Common myeloid progenitor, CD34-positive (primary cell): ENCODE results near the gene RAB9A.
A peak's percentile ranks its signal among the peaks of the same experiment; 100 is the strongest.

Experiments used
- CTCF ChIA-PET: fragments of 350-600 bp; sonication (Branson Sonifier 250); formaldehyde crosslinking; loops from one replicate; lab custom pipeline; 2021; ENCODE audit warnings: antibody characterized with exemption; lab: Charles Lee
- POLR2A ChIA-PET: fragments of 350-600 bp; sonication (Branson Sonifier 250); formaldehyde crosslinking; loops from one replicate; lab custom pipeline; 2021; ENCODE audit warnings: antibody characterized with exemption; lab: Charles Lee
- DNase-seq, 3 donors: peaks; one replicate each; pipeline versions ENCODE4 v3.0.0 to v3.0.0-alpha.2; 2013
- H3K27ac ChIP-seq, 2 experiments: 1 replicate in 1 of 2; 2 replicates in 1 of 2; pipeline ENCODE4 v1.7.0; 2013; ENCODE audit warnings: inconsistent platforms in 2 of 2, low read length in 2 of 2, mild to moderate bottlenecking in 2 of 2, low read depth in 1 of 2, moderate library complexity in 1 of 2; ENCODE audit not compliant: severe bottlenecking in 2 of 2, insufficient read depth in 1 of 2, poor library complexity in 1 of 2
- H3K27me3 ChIP-seq, 5 experiments: replicated peaks in 2 of 5; 1 replicate in 3 of 5; 2 replicates in 2 of 5; pipeline versions ENCODE4 v1.6.1 to v1.7.0; 2013; ENCODE audit warnings: low read length in 4 of 5, mild to moderate bottlenecking in 2 of 5, moderate library complexity in 2 of 5, inconsistent platforms in 1 of 5; ENCODE audit not compliant: insufficient read depth in 5 of 5, control insufficient read depth in 4 of 5
- H3K36me3 ChIP-seq, 4 experiments: 1 replicate in 2 of 4; 2 replicates in 2 of 4; pipeline versions ENCODE4 v1.6.1 to v1.7.0; 2013; ENCODE audit warnings: low read length in 3 of 4, control low read depth in 1 of 4, mild to moderate bottlenecking in 1 of 4; ENCODE audit not compliant: control insufficient read depth in 4 of 4, insufficient read depth in 4 of 4
- H3K4me1 ChIP-seq, 4 experiments: 1 replicate in 3 of 4; 2 replicates in 1 of 4; pipeline versions ENCODE4 v1.6.1 to v1.7.1; 2013; ENCODE audit warnings: low read length in 3 of 4, mild to moderate bottlenecking in 3 of 4, control low read depth in 1 of 4, inconsistent platforms in 1 of 4, moderate library complexity in 1 of 4; ENCODE audit not compliant: control insufficient read depth in 4 of 4, insufficient read depth in 4 of 4; ENCODE audit errors: control extremely low read depth in 1 of 4
- H3K4me3 ChIP-seq, 7 experiments: 1 replicate in 4 of 7; 2 replicates in 3 of 7; pipeline versions ENCODE4 v1.5.1 to v1.7.0; 2013; ENCODE audit warnings: mild to moderate bottlenecking in 7 of 7, low read length in 6 of 7, moderate library complexity in 6 of 7, inconsistent platforms in 2 of 7, low read depth in 2 of 7, control low read depth in 1 of 7; ENCODE audit not compliant: insufficient read depth in 4 of 7, control insufficient read depth in 1 of 7; ENCODE audit errors: extremely low read depth in 1 of 7
- H3K9me3 ChIP-seq, 5 experiments: 1 replicate in 4 of 5; 2 replicates in 1 of 5; pipeline versions ENCODE4 v1.6.1 to v1.7.1; 2013; ENCODE audit warnings: low read length in 4 of 5, mild to moderate bottlenecking in 2 of 5, inconsistent platforms in 1 of 5, low read depth in 1 of 5, moderate library complexity in 1 of 5; ENCODE audit not compliant: control insufficient read depth in 4 of 5, insufficient read depth in 2 of 5; ENCODE audit errors: control extremely low read depth in 1 of 5
- WGBS: methylation state at CpG from one replicate; pipeline ENCODE4 v1.1.5; 2013; ENCODE audit not compliant: insufficient coverage; 5-methylcytosine and 5-hydroxymethylcytosine counted together

RAB9A gene

DNA sequence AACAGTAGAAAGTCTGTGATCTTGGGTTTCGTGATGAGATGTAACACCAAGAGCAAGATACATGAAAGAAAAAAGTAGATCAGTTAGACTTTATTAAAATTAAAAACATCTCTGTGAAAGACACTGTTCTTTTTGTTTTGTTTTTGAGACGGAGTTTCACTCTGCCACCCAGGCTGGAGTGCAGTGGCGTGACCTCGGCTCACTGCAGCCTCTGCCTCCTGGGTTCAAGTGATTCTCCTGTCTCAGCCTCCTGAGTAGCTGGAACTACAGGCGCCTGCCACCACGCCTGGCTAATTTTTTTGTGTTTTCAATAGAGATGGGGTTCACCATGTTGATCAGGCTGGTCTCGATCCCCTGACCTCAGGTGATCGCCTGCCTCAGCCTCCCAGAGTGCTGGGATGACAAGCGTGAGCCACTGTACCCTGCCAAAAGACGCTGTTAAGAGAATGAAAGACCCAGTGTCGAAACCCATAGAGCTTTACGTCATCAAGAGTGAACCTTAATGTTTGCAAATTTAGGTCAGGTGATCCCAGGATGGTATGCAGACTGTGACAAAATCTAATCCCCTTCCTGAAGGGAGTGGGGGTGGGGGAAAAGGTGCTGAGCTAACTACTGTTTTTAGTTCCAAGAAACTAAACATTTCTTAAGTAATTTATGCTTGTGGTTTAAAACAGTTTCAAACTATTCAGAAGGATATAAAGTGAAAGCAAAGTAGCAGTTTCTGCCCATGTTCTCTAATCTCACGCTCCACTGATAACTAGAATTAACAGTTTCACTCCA is 53.7 kb downstream of the RAB9A start:
- Histone ChIP-seq H3K36me3 (peaks cover 0 to 17% (median 12%) of the 10 kb centered on the region in 4 experiments), H3K4me1 (peaks cover 3 to 5% (median 4%) of the 10 kb centered on the region in 4 experiments), H3K27ac (peak overlapping the region; percentile 50 to 78), H3K27me3 (peaks cover 0 to 3% (median 0%) of the 10 kb centered on the region in 5 experiments), H3K9me3 (no peaks in the 10 kb centered on the region), H3K4me3 (peak overlapping the region in 5 of 7 experiments; percentile 15 to 68 (median 36))
- peak; percentile 50 to 79 (median 75) for DNase-seq
- ChIA-PET POLR2A (interaction anchor here (0.6 kb wide), 1 partner anchor 8 kb away, joined by 3 read pairs; the partner anchor contains the start of genes OFD1 and TRAPPC2), CTCF (interaction anchor here (0.9 kb wide), 1 partner anchor 20 kb away, joined by 3 read pairs; no protein-coding TSS in a partner anchor)
- 80% methylated on average over 8 of the region's 13 CpGs for WGBS

GRCh38 chrX:13747836-13748235 is 58.9 kb downstream of the RAB9A start:
- Histone ChIP-seq H3K27me3 (peaks cover 0 to 3% (median 0%) of the 10 kb centered on the region in 5 experiments), H3K4me3 (no peak overlapping the region), H3K36me3 (peaks cover 0 to 35% (median 15%) of the 10 kb centered on the region in 4 experiments), H3K9me3 (no peaks in the 10 kb centered on the region), H3K27ac (no peak overlapping the region), H3K4me1 (peaks cover 0 to 8% (median 2%) of the 10 kb centered on the region in 4 experiments)
- ChIA-PET POLR2A (no interaction called here), CTCF (interaction anchor here (0.8 to 2.4 kb wide), 8 partner anchors 9 to 240 kb away, joined by 3 to 6 read pairs (median 6); no protein-coding TSS in a partner anchor)
- peak; percentile 60 to 77 (median 74) for DNase-seq
- WGBS = 47% methylated on average over 2 of the region's 2 CpGs

- Histone ChIP-seq H3K27ac (no peak overlapping the region), H3K36me3 (peaks cover 2 to 37% (median 15%) of the 10 kb centered on the region in 4 experiments), H3K9me3 (no peaks in the 10 kb centered on the region), H3K4me1 (peaks cover 0 to 4% (median under 1%) of the 10 kb centered on the region in 4 experiments), H3K4me3 (no peak overlapping the region), H3K27me3 (peaks cover 0 to 3% (median 0%) of the 10 kb centered on the region in 5 experiments)
- POLR2A ChIA-PET = no interaction called here
- CTCF ChIA-PET = interaction anchor here (0.8 to 2.4 kb wide), 8 partner anchors 10 to 241 kb away, joined by 3 to 6 read pairs (median 6); partner anchors contain the start of genes OFD1 and TRAPPC2
- DNase-seq = no peak
- 90% methylated on average over 2 of the region's 3 CpGs for WGBS
Measured at GRCh38 chrX:13748486-13748885, 59.6 kb downstream of the RAB9A start.

DNA sequence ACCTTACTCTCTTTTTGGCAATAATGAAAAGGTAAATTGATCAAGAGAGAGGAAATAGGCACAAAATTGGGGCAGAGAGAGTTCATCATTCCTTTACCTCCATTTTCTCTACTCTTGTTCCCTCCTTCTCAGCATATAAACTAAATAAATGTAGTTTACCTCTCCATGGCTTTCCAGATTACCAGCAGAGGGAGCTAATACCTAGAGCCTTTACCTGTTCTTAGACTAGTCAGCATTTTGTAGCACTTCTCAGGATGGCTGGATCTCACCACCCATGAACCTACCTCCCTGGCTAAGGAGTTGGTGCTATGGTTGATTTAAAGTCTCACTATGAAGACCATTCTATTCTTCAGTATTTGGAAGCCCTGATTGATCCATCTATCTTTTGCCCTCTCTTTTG is 61.3 kb downstream of the RAB9A start:
- Histone ChIP-seq H3K27me3 (no peaks in the 10 kb centered on the region), H3K4me3 (no peak overlapping the region), H3K36me3 (peaks cover 4 to 31% (median 14%) of the 10 kb centered on the region in 4 experiments), H3K27ac (no peak overlapping the region), H3K4me1 (peaks cover 0 to 5% (median 2%) of the 10 kb centered on the region in 4 experiments), H3K9me3 (no peaks in the 10 kb centered on the region)
- ChIA-PET POLR2A (no interaction called here), CTCF (interaction anchor here (0.9 to 2.0 kb wide), 8 partner anchors 9 to 282 kb away, joined by 3 to 9 read pairs (median 4); no protein-coding TSS in a partner anchor)
- DNase-seq = peak; percentile 36 to 62 (median 61)

DNA sequence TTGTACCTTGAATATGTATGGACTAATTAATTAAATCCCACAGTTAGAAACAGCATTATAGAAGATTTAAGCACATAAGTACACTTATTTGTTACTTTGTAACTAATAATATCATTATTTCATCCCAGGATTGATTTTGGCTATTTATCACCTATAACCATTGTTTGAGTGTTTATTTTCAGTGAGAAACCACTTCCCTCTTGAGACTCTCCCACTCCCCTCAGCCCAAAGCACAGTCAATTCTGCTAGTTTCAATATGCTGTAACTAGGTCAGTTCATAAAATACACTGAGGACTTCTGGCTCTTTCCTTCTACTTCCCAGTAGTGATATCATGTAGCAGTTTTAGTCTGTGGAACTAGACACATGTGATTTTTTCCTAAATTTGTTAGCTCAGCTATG is 61.9 kb downstream of the RAB9A start:
- CTCF ChIA-PET = interaction anchor here (0.6 to 2.0 kb wide), 9 partner anchors 8 to 285 kb away, joined by 3 to 7 read pairs (median 3); no protein-coding TSS in a partner anchor

GRCh38 chrX:13752141-13752540 is 63.2 kb downstream of the RAB9A start:
- peaks cover 4 to 41% (median 12%) of the 10 kb centered on the region in 4 experiments for H3K36me3 ChIP-seq
- no peak overlapping the region for H3K27ac ChIP-seq
- peaks cover 0 to 3% (median 0%) of the 10 kb centered on the region in 5 experiments for H3K27me3 ChIP-seq
- no peak overlapping the region for H3K4me3 ChIP-seq
- H3K9me3 ChIP-seq = no peaks in the 10 kb centered on the region
- H3K4me1 ChIP-seq = peaks cover 0 to 5% (median 4%) of the 10 kb centered on the region in 4 experiments
- WGBS = 100% methylated on average over 1 of the region's 3 CpGs
- DNase-seq = no peak
- ChIA-PET CTCF (interaction anchor here (1.1 to 2.5 kb wide), 4 partner anchors 9 to 280 kb away, joined by 3 to 8 read pairs (median 4); no protein-coding TSS in a partner anchor), POLR2A (no interaction called here)

More for the DNA sequence above, 61.9 kb downstream of the RAB9A start:
- Histone ChIP-seq H3K4me3 (no peak overlapping the region), H3K4me1 (peaks cover 0 to 5% (median 4%) of the 10 kb centered on the region in 4 experiments), H3K36me3 (peaks cover 4 to 33% (median 12%) of the 10 kb centered on the region in 4 experiments), H3K27ac (no peak overlapping the region), H3K27me3 (no peaks in the 10 kb centered on the region), H3K9me3 (no peaks in the 10 kb centered on the region)
- POLR2A ChIA-PET = no interaction called here
- no peak for DNase-seq
